ENCODE results near the gene TLCD3B. TPM values are rescaled to one million over a fixed set of nuclear protein-coding genes. Genes with fewer than 3 reads are reported as not detected.

The TLCD3B gene
- total and polyA plus RNA-seq, 8 donors: 0.18 to 0.92 TPM; not detected in 6

GRCh38 chr16:30065943-30066760, 35.1 kb upstream of the TLCD3B start:
- TF ChIP-seq EP300 (IDR thresholded peaks at IDR 0.05): no peak
- no peak for TF ChIP-seq POLR2A (IDR thresholded peaks at IDR 0.05)
- TF ChIP-seq POLR2AphosphoS5 (IDR thresholded peaks at IDR 0.05): no peak
- TF ChIP-seq CTCF (IDR thresholded peaks at IDR 0.05): no peak
- peak overlapping the region; percentile 93 to 100 (median 98) for H3K27ac ChIP-seq
- H3K9me3 ChIP-seq: no peaks in the 10 kb centered on the region
- intact Hi-C loops (cut with DNase I; ENCODE audit: low total_unique reads): no loop called here
- H3K27me3 ChIP-seq: no peaks in the 10 kb centered on the region
- 0 to 1% (median 0%) methylated on average over 40 to 44 of the region's 44 CpGs for WGBS, 5 donors
- no peak for DNase-seq
- peaks cover 49 to 67% (median 61%) of the 10 kb centered on the region in 4 donors for H3K4me1 ChIP-seq
- peak overlapping the region; percentile 75 to 96 (median 80) for H3K4me3 ChIP-seq
- peaks cover 41 to 46% (median 44%) of the 10 kb centered on the region in 4 donors for H3K36me3 ChIP-seq

GRCh38 chr16:30065102-30065942, 34.3 kb upstream of the TLCD3B start, which contains the start of gene ALDOA:
Gene ALDOA, plus strand, starts transcription at chr16:30065760. Its CDS starts 1,138 bp downstream, at chr16:30066898.
- 0 to 1% (median 0%) methylated on average over 50 to 99 of the region's 99 CpGs for WGBS, 5 donors
- Histone ChIP-seq H3K4me1 (peaks cover 49 to 67% (median 60%) of the 10 kb centered on the region in 4 donors), H3K27ac (peak within 1 kb of the TSS; percentile 93 to 100 (median 98)), H3K4me3 (peak within 1 kb of the TSS; percentile 75 to 96 (median 80)), H3K36me3 (peaks cover 33 to 38% (median 36%) of the 10 kb centered on the region in 4 donors), H3K9me3 (no peaks in the 10 kb centered on the region), H3K27me3 (no peaks in the 10 kb centered on the region)
- DNase-seq: peak; percentile 98 to 99
- intact Hi-C loops (cut with DNase I; ENCODE audit: low total_unique reads): no loop called here
- peak in 2 of 7 experiments; percentile 5 to 10 for TF ChIP-seq CTCF (IDR thresholded peaks at IDR 0.05)
- TF ChIP-seq EP300 (IDR thresholded peaks at IDR 0.05): peak; percentile 27
- TF ChIP-seq POLR2AphosphoS5 (IDR thresholded peaks at IDR 0.05): peak; percentile 86 to 98 (median 98)
- TF ChIP-seq POLR2A (IDR thresholded peaks at IDR 0.05): peak in 2 of 4 donors; percentile 90 to 98

GRCh38 chr16:30064729-30065101, 33.6 kb upstream of the TLCD3B start:
- TF ChIP-seq POLR2A (IDR thresholded peaks at IDR 0.05): no peak
- TF ChIP-seq CTCF (IDR thresholded peaks at IDR 0.05): no peak
- peak in 1 of 3 donors; percentile 29 for TF ChIP-seq POLR2AphosphoS5 (IDR thresholded peaks at IDR 0.05)
- no peak for TF ChIP-seq EP300 (IDR thresholded peaks at IDR 0.05)
- Histone ChIP-seq H3K27me3 (no peaks in the 10 kb centered on the region), H3K36me3 (peaks cover 27 to 32% (median 30%) of the 10 kb centered on the region in 4 donors), H3K9me3 (no peaks in the 10 kb centered on the region), H3K4me1 (peaks cover 43 to 66% (median 57%) of the 10 kb centered on the region in 4 donors), H3K4me3 (peak overlapping the region; percentile 75 to 96 (median 80)), H3K27ac (peak overlapping the region; percentile 92 to 100 (median 98))
- no peak for DNase-seq
- intact Hi-C loops (cut with DNase I; ENCODE audit: low total_unique reads): no loop called here
- WGBS, 5 donors: 0 to 1% (median 1%) methylated on average over 11 to 25 of the region's 25 CpGs
